Measurements from ENCODE around the gene DGCR2.

DNA sequence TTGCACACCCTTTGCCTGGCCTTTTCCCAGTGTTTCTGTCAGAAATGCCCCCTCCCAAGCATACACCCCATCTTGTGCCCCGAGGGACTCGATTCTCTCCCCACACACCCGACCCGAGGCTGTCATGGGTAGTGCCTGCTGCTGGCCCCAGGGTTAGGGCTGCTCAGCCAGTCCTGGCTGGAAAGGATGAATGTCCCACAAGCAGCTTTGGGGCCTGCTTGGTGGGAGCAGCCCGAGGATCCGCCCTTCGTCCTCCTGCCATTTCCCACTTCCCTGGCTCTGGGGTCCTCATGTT lies 131.1 kb downstream of the DGCR2 start:
- TF ChIP-seq, protein P1, sequence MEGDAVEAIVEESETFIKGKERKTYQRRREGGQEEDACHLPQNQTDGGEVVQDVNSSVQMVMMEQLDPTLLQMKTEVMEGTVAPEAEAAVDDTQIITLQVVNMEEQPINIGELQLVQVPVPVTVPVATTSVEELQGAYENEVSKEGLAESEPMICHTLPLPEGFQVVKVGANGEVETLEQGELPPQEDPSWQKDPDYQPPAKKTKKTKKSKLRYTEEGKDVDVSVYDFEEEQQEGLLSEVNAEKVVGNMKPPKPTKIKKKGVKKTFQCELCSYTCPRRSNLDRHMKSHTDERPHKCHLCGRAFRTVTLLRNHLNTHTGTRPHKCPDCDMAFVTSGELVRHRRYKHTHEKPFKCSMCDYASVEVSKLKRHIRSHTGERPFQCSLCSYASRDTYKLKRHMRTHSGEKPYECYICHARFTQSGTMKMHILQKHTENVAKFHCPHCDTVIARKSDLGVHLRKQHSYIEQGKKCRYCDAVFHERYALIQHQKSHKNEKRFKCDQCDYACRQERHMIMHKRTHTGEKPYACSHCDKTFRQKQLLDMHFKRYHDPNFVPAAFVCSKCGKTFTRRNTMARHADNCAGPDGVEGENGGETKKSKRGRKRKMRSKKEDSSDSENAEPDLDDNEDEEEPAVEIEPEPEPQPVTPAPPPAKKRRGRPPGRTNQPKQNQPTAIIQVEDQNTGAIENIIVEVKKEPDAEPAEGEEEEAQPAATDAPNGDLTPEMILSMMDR (IDR thresholded peaks at IDR 0.05; ENCODE audit: low read length): no peak
- no peak for TF ChIP-seq EZH2phosphoT487 (IDR thresholded peaks at IDR 0.05; ENCODE audit: low read length)
